Effector memory CD8-positive, alpha-beta T cell (primary cell): ENCODE results near the gene SEC23A.
"Not testable (repeated sequence)": the region's sequence is repeated elsewhere in the genome, so short reads cannot be mapped to it uniquely, and the experiment has no call there.

Experiments used
- ATAC-seq: fragments of 150-1000 bp; cut with Tn5 transposase; replicated peaks from 2 replicates; pipeline ENCODE4 v1.10.0; 2021; ENCODE audit warnings: mild to moderate bottlenecking, moderate library complexity
- DNase-seq, 3 experiments: peaks; one replicate each; pipeline ENCODE4 v3.0.0; 2021
- H3K27ac Mint-ChIP-seq, 2 donors: one replicate each; pipeline ENCODE4 v1.8.0; 2022; ENCODE audit warnings: mild to moderate bottlenecking in 2 of 2, mixed read lengths in 2 of 2, moderate library complexity in 2 of 2
- H3K27me3 Mint-ChIP-seq, 2 donors: one replicate each; pipeline ENCODE4 v1.8.0; 2022; ENCODE audit warnings: mixed read lengths in 2 of 2
- H3K36me3 Mint-ChIP-seq: one replicate; pipeline ENCODE4 v1.8.0; 2022; ENCODE audit warnings: mild to moderate bottlenecking, moderate library complexity, mixed read lengths; ENCODE audit not compliant: insufficient read depth
- H3K4me1 Mint-ChIP-seq, 2 donors: one replicate each; pipeline ENCODE4 v1.8.0; 2022; ENCODE audit warnings: low read depth in 2 of 2, mixed read lengths in 2 of 2
- H3K4me3 Mint-ChIP-seq, 2 donors: one replicate each; pipeline ENCODE4 v1.8.0; 2022; ENCODE audit warnings: mild to moderate bottlenecking in 2 of 2, mixed read lengths in 2 of 2, moderate library complexity in 2 of 2
- H3K9me3 Mint-ChIP-seq, 2 donors: one replicate each; pipeline ENCODE4 v1.8.0; 2022; ENCODE audit warnings: mixed read lengths in 2 of 2

The SEC23A gene

DNA sequence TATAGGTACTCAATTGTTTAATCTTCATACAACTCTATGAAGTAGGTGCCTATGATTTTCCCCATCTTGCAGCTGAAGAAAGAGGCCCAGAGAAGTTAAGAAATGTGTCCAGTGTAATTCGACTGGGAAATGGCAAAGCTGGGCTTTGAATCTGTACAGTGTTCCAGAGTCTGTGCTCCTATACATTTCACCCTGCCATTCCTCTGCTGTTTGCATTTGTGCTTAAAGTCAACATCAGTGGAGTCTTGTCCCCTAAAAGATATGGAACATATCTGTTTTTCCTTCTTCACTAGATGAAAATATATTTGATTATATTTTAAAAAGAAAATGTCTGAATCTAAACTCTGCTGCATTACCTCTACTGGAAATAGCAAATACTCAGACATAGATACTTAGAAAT is 88.6 kb downstream of the SEC23A start:
- no peak overlapping the region for H3K27ac Mint-ChIP-seq

DNA sequence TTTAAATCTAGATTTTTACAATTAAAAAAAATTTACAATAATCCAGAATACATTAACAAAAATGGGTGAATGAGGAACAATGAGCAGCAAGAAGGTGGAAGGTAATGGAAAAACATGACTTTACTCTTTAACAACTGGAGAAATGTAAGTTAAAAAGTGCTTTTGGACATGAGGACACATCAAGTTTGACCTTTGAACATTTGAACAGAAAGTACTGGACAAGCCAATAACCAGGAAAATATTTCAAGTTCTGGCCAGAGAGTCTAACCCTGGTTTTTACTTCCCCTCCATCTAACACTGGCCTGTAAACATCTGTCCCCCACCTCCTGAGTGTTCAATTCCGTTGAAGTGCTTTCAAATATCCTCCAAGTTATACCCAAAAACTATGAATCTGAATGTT is 94.1 kb downstream of the SEC23A start:
- H3K9me3 Mint-ChIP-seq, H3K36me3 Mint-ChIP-seq, H3K27me3 Mint-ChIP-seq, H3K4me3 Mint-ChIP-seq, H3K4me1 Mint-ChIP-seq, DNase-seq, ATAC-seq, H3K27ac Mint-ChIP-seq: not testable (repeated sequence)

More for the DNA sequence above, 88.6 kb downstream of the SEC23A start:
- H3K27me3 Mint-ChIP-seq = no peaks in the 10 kb centered on the region
- no peak overlapping the region for H3K4me3 Mint-ChIP-seq
- DNase-seq (no peak), ATAC-seq (no peak)
- no peaks in the 10 kb centered on the region for H3K9me3 Mint-ChIP-seq
- no peaks in the 10 kb centered on the region for H3K36me3 Mint-ChIP-seq
- H3K4me1 Mint-ChIP-seq = no peaks in the 10 kb centered on the region

DNA sequence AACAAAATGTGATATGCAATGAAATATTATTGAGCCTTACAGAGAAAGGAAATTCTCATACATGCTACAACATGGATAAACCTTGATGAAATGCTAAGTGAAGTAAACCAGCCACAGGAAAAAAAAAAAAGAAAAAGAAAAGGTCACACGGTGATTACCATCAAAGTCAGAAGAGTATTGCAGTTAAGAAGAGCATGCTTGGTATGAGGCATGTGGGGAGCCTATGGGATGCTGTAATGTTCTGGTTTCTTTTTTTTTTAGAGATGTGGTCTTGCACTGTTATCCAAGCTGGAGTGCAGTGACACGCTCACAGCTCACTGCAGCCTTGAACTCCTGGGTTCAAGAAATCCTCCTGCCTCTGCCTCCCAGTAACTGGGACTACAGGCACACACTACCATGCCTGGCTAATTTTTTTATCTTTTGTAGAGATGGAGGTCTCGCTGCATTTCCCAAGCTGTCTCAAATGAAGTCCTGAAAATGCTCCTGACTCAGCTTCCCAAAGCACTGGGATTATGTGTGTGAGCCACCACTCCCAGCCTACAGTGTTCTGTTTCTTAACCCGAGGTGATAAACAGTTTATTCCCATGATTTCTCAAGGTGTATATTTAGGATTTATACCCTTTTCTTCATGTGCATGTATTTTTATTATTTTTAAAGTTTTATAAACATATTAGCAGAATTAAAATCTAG is 96.2 kb downstream of the SEC23A start:
- Mint-ChIP-seq H3K9me3 (no peaks in the 10 kb centered on the region), H3K27ac (no peak overlapping the region), H3K4me1 (no peaks in the 10 kb centered on the region), H3K4me3 (no peak overlapping the region), H3K36me3 (no peaks in the 10 kb centered on the region), H3K27me3 (peaks cover 6 to 9% of the 10 kb centered on the region in 2 donors)
- no peak for ATAC-seq
- no peak for DNase-seq

DNA sequence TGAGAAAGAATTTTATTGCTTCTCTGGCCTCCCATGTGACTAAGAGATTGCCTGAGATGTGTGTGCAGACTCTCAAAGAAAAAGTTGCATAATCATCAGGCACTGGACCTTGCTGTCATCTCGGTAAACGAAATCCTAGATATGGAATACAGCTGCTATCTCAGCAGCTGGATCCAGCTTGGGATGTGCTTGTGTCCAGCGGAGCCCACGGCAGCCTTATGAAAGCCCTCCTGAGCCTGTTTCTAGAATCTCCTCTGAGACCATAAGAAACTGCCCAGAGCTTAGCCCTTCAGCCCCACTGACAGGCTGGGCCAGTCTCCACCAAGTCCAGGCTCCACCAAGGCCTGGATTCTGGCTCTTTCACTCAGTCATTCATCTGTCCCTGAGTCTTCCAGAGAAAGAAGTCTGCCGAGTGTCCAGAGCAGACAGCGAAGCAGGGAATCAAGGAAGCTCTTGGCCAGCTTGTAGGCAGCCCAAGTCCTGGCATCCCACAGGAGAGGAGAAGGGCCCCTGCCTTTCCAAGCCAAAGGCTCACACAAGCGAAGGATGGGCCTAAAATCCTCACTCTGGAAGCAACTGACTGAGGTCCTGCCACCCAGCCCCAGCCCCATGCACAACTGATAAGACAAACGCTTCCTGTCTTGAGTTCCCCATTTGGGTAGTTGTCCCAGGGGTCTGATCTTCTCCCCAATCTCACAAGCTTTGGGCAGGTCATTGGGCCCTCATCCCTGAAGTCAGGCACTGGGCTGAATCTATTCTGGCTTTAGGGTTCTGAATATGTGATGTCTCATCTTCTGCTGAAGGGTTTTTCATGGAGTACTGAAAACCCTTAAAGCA is 97.8 kb downstream of the SEC23A start:
- H3K27ac Mint-ChIP-seq = no peak overlapping the region
- no peaks in the 10 kb centered on the region for H3K4me1 Mint-ChIP-seq
- no peak for DNase-seq
- H3K27me3 Mint-ChIP-seq = peaks cover 6 to 9% of the 10 kb centered on the region in 2 donors
- no peaks in the 10 kb centered on the region for H3K9me3 Mint-ChIP-seq
- no peaks in the 10 kb centered on the region for H3K36me3 Mint-ChIP-seq
- H3K4me3 Mint-ChIP-seq = no peak overlapping the region
- ATAC-seq = no peak

DNA sequence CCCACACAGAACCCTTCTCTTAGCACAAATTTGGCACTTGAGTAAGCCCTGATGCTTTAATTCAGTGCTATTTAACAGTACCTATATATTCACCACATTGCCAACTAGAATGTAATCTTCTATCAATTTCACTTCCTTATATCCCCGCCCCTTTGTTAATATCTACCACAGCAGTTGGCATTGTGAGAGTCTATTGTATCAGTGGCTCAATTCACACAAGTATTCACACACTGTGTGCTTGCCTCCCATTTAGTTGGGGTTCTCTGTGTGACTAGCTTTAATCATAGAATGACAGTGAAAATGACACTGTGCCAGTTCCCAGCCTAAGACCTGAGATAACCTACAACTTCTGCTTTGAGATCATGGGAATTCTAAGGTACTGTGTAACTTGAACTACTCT is 103.1 kb downstream of the SEC23A start:
- H3K27me3 Mint-ChIP-seq = peaks cover 6 to 9% of the 10 kb centered on the region in 2 donors
- DNase-seq (no peak), ATAC-seq (no peak)
- no peaks in the 10 kb centered on the region for H3K9me3 Mint-ChIP-seq
- no peak overlapping the region for H3K27ac Mint-ChIP-seq
- H3K4me1 Mint-ChIP-seq = no peaks in the 10 kb centered on the region
- no peak overlapping the region for H3K4me3 Mint-ChIP-seq
- H3K36me3 Mint-ChIP-seq = no peaks in the 10 kb centered on the region

DNA sequence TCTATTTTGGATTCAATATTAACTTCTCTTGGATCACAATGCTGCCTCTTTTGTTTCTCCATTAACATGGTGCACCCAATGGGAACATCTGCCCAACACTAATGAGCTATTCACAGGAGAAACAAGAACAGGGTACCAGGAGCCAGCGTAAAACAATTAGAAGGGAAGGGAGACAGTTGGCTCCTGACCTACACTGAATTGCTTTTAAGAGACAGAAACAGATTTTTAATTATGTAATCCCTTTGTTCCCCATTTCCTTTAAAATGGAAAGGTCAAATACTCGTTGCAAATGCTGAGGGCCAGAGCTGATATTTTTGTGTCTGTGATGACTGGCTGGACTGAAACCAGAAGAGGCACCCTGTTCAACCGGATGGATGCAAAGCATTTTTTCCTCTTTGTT is 108.3 kb downstream of the SEC23A start:
- H3K27ac Mint-ChIP-seq = no peak overlapping the region
- ATAC-seq (no peak), DNase-seq (no peak)
- no peaks in the 10 kb centered on the region for H3K27me3 Mint-ChIP-seq
- H3K36me3 Mint-ChIP-seq = no peaks in the 10 kb centered on the region
- H3K9me3 Mint-ChIP-seq = no peaks in the 10 kb centered on the region
- H3K4me1 Mint-ChIP-seq = peaks cover 0 to 3% of the 10 kb centered on the region in 2 donors
- no peak overlapping the region for H3K4me3 Mint-ChIP-seq

DNA sequence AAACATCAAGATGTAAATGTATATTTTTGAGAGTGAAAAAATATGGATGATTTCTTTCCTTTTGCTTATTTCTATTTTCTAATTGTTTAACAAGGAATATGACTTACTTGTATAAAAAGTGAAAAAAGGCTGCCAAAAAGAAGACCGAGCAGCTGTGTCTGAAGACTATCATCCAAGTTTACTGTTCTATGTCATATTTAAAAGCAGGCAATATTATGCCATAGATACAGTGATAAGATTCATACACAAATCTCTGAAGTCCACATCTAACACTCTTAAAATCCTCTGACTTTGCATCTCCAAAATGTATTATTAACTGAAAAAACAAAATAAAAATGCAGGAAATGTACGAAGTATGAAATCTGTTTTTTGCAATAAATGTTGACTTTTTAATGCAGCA is 109.1 kb downstream of the SEC23A start:
- no peaks in the 10 kb centered on the region for H3K9me3 Mint-ChIP-seq
- H3K4me3 Mint-ChIP-seq = no peak overlapping the region
- ATAC-seq (no peak), DNase-seq (no peak)
- no peak overlapping the region for H3K27ac Mint-ChIP-seq
- H3K4me1 Mint-ChIP-seq = peaks cover 6 to 8% of the 10 kb centered on the region in 2 donors
- no peaks in the 10 kb centered on the region for H3K27me3 Mint-ChIP-seq
- no peaks in the 10 kb centered on the region for H3K36me3 Mint-ChIP-seq

DNA sequence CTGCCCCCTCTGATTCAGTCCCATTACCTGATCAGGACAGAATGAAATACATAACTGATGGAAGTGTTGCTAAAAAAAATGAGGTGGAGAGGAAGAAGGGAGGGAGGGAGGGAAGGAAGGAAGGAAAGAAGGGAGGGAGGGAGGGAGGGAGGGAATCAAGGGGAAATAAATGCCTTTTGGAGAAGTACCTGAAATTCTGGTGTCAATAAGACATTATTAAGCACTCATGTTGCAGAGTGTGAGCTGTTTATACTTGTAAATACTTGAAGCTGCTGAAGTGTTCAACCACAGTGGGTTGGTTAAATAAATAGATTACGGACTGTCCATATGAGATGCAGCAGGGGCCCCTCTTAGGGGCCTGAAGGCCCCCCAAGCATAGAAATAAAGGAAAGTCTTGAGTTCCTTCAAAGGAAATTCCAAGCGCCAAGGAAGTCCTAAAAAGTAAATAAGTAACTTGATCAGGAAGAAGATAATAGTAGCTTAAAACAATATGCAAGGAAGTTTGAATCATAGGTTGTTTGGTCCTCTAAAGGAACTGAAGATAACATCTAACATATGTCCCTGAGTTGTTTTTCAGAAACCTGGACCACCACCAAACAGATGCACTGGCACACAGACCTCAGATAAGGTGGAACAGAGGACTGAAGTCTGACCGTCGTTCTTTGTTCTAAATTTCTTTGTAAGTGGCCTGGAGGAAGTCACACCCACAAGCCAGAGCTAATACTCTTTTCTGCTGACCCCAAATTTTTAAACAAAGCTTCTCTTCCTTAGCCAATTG is 110.8 kb downstream of the SEC23A start:
- ATAC-seq (no peak), DNase-seq (no peak)
- Mint-ChIP-seq H3K27ac (no peak overlapping the region), H3K36me3 (no peaks in the 10 kb centered on the region), H3K4me3 (no peak overlapping the region), H3K4me1 (peaks cover 10 to 11% of the 10 kb centered on the region in 2 donors), H3K9me3 (no peaks in the 10 kb centered on the region), H3K27me3 (no peaks in the 10 kb centered on the region)

DNA sequence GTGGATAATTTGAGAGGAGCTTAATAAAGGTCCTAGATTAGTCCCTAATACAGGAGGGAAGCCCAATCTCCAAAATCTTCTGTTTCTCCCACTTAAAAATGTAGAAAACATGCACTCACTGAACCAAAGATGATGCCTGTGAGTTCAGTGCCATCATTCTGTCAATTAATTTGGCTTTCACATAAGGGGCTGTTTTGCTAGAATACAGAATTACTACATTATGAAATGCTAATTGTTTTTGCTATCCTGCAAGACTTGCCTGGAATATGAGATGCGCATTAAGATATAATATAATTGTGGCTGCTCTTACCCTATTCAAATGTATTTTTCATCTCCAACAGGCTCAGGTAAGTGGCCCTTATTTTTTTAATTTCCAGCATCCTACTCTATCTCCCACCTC is 111.7 kb downstream of the SEC23A start:
- H3K9me3 Mint-ChIP-seq = no peaks in the 10 kb centered on the region
- no peak for DNase-seq
- no peak overlapping the region for H3K4me3 Mint-ChIP-seq
- ATAC-seq = no peak
- H3K36me3 Mint-ChIP-seq = no peaks in the 10 kb centered on the region
- no peak overlapping the region for H3K27ac Mint-ChIP-seq
- no peaks in the 10 kb centered on the region for H3K27me3 Mint-ChIP-seq
- peaks cover 10 to 11% of the 10 kb centered on the region in 2 donors for H3K4me1 Mint-ChIP-seq

DNA sequence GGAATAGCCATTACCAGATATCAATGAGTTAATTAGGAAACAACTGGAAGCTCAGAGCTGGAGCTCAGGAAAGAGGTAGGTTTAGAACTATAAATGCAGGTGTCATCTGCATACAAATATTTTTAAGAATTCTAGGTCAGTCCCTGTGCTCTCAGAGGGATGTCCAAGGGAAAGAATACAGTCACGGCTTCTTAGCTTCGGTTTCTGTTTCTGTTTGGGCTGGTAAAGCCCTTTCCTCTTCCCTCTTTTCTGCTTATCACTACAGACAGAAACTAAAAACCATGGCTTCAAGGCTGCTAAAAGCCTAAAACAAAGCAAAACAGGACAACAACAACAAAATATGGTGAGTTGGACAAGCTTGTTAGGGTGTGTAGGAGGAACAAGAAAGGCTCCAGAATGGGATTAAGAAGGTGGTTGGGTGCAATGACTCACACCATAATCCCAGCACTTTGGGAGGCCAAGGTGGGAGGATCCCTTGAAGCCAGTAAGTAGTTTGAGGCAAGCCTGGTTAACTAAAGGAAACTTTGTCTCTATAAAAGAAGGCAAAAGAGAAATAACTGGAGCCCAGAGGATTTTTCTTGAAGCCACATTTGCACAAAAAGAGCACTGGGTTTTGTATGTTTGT is 113.0 kb downstream of the SEC23A start:
- DNase-seq = no peak
- Mint-ChIP-seq H3K4me3 (peak overlapping the region; percentile 9 to 26), H3K9me3 (no peaks in the 10 kb centered on the region), H3K4me1 (peaks cover 10 to 11% of the 10 kb centered on the region in 2 donors), H3K27ac (peak overlapping the region; percentile 8 to 78), H3K27me3 (no peaks in the 10 kb centered on the region), H3K36me3 (no peaks in the 10 kb centered on the region)
- peak; percentile 32 for ATAC-seq

DNA sequence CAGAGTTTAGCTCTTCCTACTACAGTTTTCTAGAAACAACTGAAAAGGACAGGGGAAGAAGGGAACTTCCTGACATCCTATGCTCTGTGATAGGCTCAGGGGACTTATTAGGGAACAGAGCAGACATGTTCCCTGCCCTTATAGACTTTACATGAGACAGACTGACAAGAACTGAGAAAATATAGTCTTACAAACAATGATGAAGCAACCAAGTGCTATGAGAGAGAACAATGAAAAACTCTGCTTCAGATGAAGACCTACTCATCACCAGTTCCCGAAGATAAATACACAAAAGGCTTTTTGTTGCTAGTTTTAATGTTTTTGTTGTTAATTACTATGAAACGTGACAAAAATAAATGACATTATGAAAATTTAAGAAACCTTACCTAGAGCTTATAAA is 115.3 kb downstream of the SEC23A start:
- H3K27ac Mint-ChIP-seq = no peak overlapping the region
- no peak for ATAC-seq
- H3K4me1 Mint-ChIP-seq = peaks cover 10 to 11% of the 10 kb centered on the region in 2 donors

DNA sequence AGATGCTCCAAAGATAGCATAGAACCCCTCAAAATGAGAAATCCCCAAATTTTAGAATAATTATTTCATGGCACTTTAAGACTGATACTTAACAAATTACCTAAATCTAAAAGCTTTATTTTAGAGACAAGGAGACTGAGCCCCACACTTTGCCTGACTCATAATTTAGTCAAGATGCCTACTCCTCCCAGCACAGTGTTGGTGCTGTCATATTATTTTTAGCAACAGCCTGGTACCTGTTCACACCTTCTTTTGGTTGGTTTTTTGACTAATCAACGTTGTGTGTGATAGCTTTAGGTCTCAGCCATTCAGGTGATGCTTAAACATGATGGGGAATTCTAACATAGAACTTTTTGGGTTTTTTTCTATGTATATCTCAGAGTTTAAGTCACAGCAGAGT is 120.2 kb downstream of the SEC23A start:
- H3K27ac Mint-ChIP-seq = no peak overlapping the region
- no peaks in the 10 kb centered on the region for H3K36me3 Mint-ChIP-seq
- no peak overlapping the region for H3K4me3 Mint-ChIP-seq
- DNase-seq (no peak), ATAC-seq (no peak)
- H3K4me1 Mint-ChIP-seq = no peaks in the 10 kb centered on the region
- H3K27me3 Mint-ChIP-seq = peaks cover 47 to 48% of the 10 kb centered on the region in 2 donors
- H3K9me3 Mint-ChIP-seq = peaks cover 5 to 9% of the 10 kb centered on the region in 2 donors

More for the DNA sequence above, 115.3 kb downstream of the SEC23A start:
- peaks cover 0 to 6% of the 10 kb centered on the region in 2 donors for H3K27me3 Mint-ChIP-seq
- H3K4me3 Mint-ChIP-seq = no peak overlapping the region
- H3K36me3 Mint-ChIP-seq = no peaks in the 10 kb centered on the region
- H3K9me3 Mint-ChIP-seq = no peaks in the 10 kb centered on the region
- no peak for DNase-seq

DNA sequence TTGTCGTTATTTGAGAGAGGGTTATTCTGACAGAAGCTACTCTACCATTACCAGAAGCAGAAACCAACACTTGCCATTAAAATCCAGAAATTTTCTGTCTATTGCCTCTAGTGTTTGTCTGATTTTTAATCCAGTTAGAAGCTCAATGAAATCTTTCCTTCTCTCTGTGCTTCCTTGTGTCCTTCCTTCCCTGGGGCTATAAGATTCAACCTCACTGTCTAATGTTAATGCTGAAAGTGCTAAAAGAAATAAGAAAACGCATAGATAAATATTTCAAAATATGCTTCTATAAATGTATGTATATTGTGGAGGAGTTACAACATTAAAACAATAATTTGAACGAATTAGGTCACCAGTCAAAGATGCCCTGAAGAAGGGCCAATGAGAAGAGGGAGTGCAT is 120.8 kb downstream of the SEC23A start:
- peaks cover 52 to 53% of the 10 kb centered on the region in 2 donors for H3K27me3 Mint-ChIP-seq
- no peak overlapping the region for H3K4me3 Mint-ChIP-seq
- DNase-seq = no peak
- H3K27ac Mint-ChIP-seq = no peak overlapping the region
- no peaks in the 10 kb centered on the region for H3K36me3 Mint-ChIP-seq
- H3K9me3 Mint-ChIP-seq = peaks cover 6 to 12% of the 10 kb centered on the region in 2 donors
- ATAC-seq = no peak
- no peaks in the 10 kb centered on the region for H3K4me1 Mint-ChIP-seq
